HG03045 (cell line): ENCODE measurements around the gene CLTA.
"Not testable (repeated sequence)": the region's sequence is repeated elsewhere in the genome, so short reads cannot be mapped to it uniquely, and the experiment has no call there.

Experiments
- ATAC-seq: cut with Tn5 transposase; IDR thresholded peaks from one replicate; pipeline ENCODE4 v1.9.1; 2021; ENCODE audit warnings: mild to moderate bottlenecking, moderate library complexity; ENCODE audit not compliant: unreplicated experiment

CLTA gene

DNA sequence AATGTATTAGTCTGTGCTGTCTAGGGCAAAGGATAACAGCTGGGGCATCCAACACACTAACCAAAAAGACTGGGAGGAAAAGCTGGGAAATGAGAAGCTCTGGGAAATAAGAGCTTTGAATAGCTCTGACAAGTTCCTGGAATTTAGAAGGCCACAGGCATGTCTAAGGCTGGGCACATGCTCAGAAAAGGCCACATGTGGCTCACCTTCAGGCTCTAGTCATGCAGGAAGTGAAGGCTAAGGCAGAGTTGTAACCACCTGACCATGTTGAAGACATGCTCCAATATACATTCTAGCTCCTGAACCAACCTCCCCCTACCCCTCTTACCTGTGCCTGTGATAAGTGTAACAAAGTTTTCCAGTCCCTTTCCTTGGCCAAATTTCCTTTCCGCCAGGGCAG, 31.7 kb downstream of the CLTA start:
- ATAC-seq = no peak

DNA sequence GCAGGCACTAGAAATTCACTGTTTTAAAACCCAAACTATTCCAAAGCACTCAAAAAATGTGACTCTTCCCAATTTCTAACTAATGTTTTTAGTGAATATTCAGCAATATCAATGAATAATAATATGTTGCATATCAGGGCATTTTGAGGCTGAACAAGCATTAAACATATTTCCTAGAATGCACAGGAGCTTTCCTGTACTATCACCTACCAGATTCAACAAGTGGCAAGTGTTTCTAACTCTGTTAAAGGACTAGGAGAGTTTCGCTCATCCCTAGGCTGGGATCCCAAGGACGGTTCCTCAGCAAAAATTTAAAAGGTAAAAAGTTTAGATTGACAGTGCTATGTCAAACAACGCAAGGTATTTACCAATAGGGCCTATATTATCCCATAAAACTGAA, 46.5 kb downstream of the CLTA start:
- ATAC-seq = no peak

DNA sequence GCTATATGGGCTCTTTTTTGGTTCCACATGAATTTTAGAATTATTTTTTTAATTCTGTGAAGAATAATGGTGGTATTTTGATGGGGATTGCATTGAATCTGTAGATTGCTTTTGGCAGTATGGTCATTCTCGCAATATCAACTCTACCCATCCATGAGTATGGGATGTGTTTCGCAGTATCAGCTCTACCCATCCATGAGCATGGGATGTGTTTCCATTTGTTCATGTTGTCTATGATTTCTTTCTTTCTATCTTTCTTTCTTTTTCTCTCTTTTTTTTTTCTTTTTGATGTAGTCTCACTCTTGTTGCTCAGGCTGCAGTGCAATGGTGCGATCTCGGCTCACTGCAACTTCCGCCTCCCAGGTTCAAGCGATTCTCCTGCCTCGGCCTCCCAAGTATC, 48.5 kb downstream of the CLTA start:
- ATAC-seq = not testable (repeated sequence)

DNA sequence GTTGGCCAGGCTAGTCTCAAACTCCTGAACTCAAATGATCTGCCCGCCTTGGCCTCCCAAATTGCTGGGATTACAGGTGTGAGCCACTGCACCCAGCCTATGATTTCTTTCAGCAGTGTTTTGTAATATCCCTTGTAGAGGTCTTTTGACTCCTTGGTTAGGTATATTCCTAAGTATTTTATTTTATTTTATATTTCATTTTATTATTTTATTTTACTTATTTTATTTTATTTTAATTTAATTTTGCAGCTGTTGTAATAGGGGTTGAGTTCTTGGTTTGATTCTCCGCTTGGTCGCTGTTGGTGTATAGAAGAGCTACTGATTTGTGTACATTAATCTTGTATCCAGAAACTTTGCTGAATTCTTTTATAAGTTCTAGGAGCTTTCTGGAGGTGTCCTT, 49.0 kb downstream of the CLTA start:
- ATAC-seq = not testable (repeated sequence)

DNA sequence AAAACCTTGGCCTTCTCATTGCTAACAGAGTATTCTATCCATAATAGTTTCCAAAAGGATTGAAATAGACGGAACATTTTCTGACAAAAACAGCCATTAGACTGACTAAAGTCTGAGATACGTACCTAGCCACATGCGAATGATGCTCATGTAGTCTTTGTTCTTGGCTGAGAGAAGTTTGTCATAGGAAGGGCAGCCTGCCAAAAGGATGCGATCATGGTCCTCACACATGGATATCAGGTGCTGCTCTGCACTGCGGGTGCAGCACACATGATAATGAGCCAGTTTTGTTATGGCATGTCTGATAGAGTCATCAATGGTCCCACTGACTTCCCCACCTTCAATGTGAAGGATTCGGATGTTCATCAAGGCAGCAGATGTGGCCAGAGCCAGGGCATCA, 55.2 kb downstream of the CLTA start:
- ATAC-seq = no peak

DNA sequence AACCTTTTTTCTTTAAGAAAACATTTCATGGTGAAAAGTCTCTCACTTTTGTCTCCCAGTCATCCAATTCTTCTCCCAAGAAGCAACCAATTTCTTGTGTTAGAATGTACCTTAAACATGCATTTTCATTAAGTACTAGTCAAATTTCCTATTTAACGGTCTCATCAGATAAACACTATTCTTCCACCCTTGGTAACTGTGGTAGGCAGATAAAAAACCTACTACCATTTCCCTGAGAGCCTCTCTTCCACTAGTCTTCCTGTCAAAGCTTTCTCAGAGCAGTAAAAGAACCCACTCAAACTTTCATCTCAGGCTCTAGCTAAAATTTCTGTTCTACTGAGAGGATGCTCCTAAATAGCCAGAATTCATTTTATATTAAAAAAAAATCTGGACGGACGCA, 56.6 kb downstream of the CLTA start:
- ATAC-seq = no peak

DNA sequence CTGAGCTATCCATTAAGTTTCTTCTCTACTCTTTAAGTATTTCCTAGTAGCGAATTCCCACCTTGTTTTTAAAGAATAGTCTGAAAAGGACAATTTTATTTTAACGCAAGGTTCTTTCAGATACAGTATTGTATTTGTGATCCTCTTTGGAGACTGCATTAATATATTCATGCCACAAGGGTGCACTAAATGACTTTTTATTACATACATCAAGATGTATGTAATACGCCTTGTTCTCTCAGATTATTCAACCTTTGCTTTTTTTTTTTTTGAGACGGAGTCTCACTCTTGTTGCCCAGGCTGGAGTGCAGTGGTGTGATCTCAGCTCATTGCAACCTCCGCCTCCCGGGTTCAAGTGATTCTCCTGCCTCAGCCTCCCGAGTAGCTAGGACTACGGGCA, 57.3 kb downstream of the CLTA start:
- ATAC-seq = not testable (repeated sequence)

DNA sequence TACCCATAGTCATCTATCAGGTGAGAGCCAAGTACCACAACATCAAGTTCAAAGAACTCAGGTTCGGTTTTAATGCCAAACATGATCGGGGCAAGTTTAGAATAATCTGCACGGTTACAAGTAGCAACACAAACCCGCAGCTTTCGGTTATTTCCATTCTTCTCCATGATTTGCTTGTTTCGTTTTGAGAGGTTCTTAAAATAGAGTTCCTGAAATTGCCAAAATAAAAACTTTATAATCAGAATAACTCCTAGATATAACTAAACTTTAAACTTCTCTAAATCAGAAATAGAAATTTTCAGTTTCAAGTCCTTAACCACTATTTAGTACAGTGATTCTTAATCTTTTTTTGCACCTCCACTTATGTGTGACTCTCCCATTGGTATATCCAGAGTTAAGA, 58.5 kb downstream of the CLTA start:
- no peak for ATAC-seq

DNA sequence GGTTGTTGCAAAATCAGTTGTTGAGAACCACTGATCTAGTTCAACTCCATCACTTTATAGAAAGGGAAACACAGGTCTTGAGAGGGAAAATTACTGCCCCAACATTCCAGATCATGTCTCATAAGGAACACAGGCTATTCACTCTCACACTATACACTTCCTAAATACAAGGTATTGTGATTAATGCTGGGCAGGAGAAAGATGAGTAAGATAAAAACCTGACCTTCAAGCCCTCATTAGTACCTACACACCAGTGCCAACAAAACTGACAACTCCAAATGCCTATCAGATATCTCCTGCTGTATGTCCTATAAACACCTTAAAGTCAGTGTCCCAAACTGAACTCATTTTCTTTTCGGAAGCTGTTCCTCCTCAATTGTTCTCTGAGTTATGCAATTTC, 59.4 kb downstream of the CLTA start:
- no peak for ATAC-seq

DNA sequence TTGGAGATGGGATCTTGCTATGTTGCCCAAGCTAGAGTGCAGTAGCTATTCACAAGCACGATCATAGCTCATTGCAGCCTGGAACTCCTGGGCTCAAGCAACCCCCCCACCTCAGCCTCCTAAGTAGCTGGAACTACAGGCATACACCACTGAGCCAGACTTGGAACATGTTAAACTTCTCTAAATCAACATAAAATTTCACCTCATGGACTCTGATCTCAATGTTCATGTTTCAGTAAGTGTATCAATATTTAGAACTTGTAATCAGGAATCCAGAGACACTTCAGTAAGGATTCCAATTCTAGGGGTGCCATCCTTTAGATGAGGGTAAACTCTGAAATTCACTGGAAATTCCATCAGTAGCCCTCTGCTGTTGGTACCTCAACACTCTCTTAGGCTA, 60.7 kb downstream of the CLTA start:
- ATAC-seq = no peak

DNA sequence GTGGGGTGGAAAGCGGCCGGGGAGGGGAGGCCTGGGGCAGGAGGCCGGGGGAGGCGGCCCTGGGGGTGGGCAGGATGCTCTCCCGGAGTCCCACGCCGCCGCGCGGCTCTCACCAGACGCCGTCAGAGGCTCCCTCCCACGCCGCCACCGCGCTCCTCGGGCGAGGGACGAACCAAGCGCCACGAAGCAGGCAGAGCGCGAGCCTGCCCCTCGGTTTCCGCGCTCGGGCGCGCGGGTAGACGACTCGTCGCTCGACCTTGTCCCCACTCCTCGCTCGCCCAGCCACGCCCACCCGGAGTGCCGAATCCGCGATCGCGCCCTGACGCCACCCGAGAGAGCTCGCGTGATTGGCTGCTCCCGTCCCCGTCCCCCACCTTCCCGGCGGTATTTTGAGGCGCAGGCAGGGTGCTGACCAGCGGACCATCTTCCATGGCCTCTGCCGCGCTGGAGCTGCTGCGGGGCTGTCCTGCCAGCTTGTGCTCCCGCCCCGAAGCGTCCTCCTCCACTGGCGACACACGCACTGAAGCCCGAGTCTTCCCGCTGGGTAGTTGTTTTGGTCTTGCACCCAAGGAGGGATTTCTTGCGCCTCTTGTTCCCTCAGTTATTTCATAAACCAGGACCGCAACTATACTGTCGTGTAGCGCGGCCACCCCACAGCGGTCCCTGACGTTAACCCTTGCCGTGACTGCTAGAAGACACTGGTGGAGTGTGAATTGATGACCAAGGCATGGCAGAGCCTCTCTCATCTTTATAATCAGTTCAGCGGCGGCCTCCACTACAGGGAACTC, 67.7 kb downstream of the CLTA start, which contains the start of gene GNE:
Gene GNE, minus strand, starts transcription at position 241 of the 788 bp plus-strand sequence. CDS start 9,093 bp downstream, outside the sequence.
- ATAC-seq = peak; percentile 89

DNA sequence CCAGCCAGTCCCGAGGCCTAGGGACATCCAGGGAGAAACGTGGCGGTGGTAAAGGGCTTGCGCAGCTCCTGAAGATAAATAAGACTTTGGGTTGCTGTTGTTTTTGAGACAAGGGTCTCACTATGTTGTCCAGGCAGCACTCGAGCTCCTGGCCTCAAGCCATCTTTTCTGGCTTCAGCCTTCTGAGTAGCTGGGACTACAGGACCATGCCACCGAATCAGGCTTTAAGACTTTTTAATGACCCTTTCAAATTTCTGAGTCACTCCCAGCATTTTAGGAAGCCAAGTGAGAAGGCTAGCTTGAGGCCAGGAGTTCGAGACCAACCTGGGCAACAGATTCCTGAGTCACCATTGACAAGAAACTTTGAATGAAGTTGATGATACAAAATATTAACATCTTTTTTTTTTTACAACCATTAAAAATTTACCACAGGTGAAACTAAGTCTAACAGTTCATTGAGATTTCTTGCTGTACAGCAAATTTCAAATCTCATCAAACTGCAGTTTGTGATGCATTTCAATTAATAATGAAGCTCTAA, 68.3 kb downstream of the CLTA start:
- no peak for ATAC-seq
